GM12801 (cell line): ENCODE results near the gene EPN2.

Source experiments
- CTCF ChIP-seq: IDR thresholded peaks from one replicate; pipeline ENCODE4 v1.5.1; 2011; ENCODE audit warnings: control low read depth; ENCODE audit not compliant: insufficient read length; ENCODE audit errors: extremely low read depth

The EPN2 gene

GRCh38 chr17:19363460-19364035 lies 126.4 kb downstream of the EPN2 start:
- no peak for TF ChIP-seq CTCF

- TF ChIP-seq CTCF, result no peak
Observed at GRCh38 chr17:19364699-19365498, 127.7 kb downstream of the EPN2 start.

DNA sequence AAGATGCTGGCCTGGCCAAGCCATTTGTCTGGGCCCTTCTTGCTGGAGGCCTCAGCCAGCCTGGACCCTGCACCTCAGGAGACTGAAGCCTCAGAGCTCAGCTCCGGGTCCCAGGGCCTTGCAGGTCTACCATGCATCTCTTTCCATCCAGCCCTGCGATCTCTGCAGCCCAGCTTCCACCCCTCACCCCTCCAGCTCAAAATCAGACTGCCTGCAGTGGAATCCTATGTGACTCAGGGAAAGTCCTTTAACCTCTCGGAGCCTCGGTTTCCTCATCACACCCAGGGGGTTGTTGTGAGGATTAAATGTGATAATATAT lies 128.3 kb downstream of the EPN2 start:
- TF ChIP-seq CTCF, result no peak

- no peak for TF ChIP-seq CTCF
Observed at GRCh38 chr17:19365833-19366636, 128.9 kb downstream of the EPN2 start.

- TF ChIP-seq CTCF, result no peak
Observed at GRCh38 chr17:19366637-19366972, 129.4 kb downstream of the EPN2 start.

DNA sequence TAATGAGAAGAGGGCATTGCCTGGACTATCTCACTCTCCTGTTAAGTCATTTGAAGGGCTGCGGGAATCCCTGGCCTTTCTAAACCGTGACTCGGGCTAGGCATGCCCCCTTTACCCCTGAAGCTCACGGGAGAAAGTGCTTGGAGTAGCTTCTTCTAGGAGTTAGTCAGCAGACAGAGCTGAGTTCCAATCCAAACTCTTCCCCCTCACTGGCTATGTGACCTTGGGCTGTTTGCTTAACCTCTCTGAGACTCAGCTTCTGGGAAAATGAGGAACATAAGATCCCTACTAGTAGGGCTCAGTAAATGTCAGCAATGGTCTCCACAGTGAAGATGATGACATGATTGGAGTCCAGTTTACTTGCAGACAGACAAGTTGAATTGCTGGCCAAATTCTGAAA lies 131.1 kb downstream of the EPN2 start:
- TF ChIP-seq CTCF, result no peak

GRCh38 chr17:19369107-19369778 lies 132.1 kb downstream of the EPN2 start:
- TF ChIP-seq CTCF, result no peak
